ENCODE measurements around the gene ZFYVE28. TPM values are rescaled to one million over a fixed set of nuclear protein-coding genes. Genes with fewer than 3 reads are reported as not detected.

Gene ZFYVE28
- total and polyA plus RNA-seq, 2 donors (not counting 1 experiment from before 2014, with no cell fraction given): 5.8 to 12.1 TPM

GRCh38 chr4:2445130-2445529, 26.7 kb upstream of the ZFYVE28 start:
- Mint-ChIP-seq H3K27ac (no peak overlapping the region), H3K27me3 (no peaks in the 10 kb centered on the region), H3K4me1 (peaks cover 5% of the 10 kb centered on the region), H3K9me3 (ENCODE audit: insufficient read depth) (no peaks in the 10 kb centered on the region), H3K4me3 (no peak overlapping the region)
- DNase-seq (no peak), ATAC-seq (ENCODE audit: low read depth) (no peak)
- Histone ChIP-seq H3K9me3 (ENCODE audit: control extremely low read depth in 1 of 3, control insufficient read depth in 2 of 3, insufficient read depth in 1 of 3, low read length in 2 of 3) (peaks cover 0 to 3% (median 0%) of the 10 kb centered on the region in 3 donors), H3K79me2 (ENCODE audit: control insufficient read depth, insufficient read depth, low read length) (no peaks in the 10 kb centered on the region), H3K36me3 (replicated peaks in 1 of 2; ENCODE audit: control extremely low read depth in 1 of 2, control insufficient read depth in 1 of 2, extremely low read depth in 1 of 2, insufficient read depth in 2 of 2, low read length in 1 of 2) (no peaks in the 10 kb centered on the region), H2AFZ (ENCODE audit: insufficient read depth, low read depth, low read length, poor library complexity, severe bottlenecking) (no peak overlapping the region), H3K27me3 (replicated peaks in 1 of 4; ENCODE audit: control extremely low read depth in 1 of 4, control insufficient read depth in 3 of 4, insufficient read depth in 4 of 4, low read length in 3 of 4) (no peaks in the 10 kb centered on the region), H3K4me2 (replicated peaks; ENCODE audit: low read depth, low read length, poor library complexity, severe bottlenecking) (no peak overlapping the region), H4K20me1 (ENCODE audit: control insufficient read depth, insufficient read depth, low read length, poor library complexity, severe bottlenecking) (no peaks in the 10 kb centered on the region), H3K4me1 (ENCODE audit: control insufficient read depth in 2 of 2, insufficient read depth in 2 of 2, low read length in 2 of 2) (peaks cover 0 to 7% of the 10 kb centered on the region in 2 donors), H3K27ac (ENCODE audit: low read length in 2 of 2) (no peak overlapping the region), H3K4me3 (ENCODE audit: control extremely low read depth in 1 of 5, extremely low read depth in 1 of 5, insufficient read depth in 1 of 5, low read depth in 2 of 5, low read length in 4 of 5) (no peak overlapping the region), H3K9ac (ENCODE audit: low read length) (no peak overlapping the region)
- WGBS (ENCODE audit: insufficient coverage): 94% methylated on average over 2 of the region's 9 CpGs
- ChIA-PET CTCF (interaction anchor here (0.9 kb wide), 1 partner anchor 51 kb away, joined by 3 read pairs; no protein-coding TSS in a partner anchor), POLR2A (interaction anchor here (0.6 to 0.7 kb wide), 2 partner anchors 84 to 697 kb away, joined by 3 read pairs; no protein-coding TSS in a partner anchor)
- intact Hi-C loops (cut with micrococcal nuclease): no loop called here
- TF ChIP-seq EZH2 (IDR thresholded peaks at IDR 0.05; ENCODE audit: borderline replicate concordance, insufficient read depth, low read depth, low read length, poor library complexity, severe bottlenecking) (no peak), CTCF (IDR thresholded peaks at IDR 0.05) (no peak)

DNA sequence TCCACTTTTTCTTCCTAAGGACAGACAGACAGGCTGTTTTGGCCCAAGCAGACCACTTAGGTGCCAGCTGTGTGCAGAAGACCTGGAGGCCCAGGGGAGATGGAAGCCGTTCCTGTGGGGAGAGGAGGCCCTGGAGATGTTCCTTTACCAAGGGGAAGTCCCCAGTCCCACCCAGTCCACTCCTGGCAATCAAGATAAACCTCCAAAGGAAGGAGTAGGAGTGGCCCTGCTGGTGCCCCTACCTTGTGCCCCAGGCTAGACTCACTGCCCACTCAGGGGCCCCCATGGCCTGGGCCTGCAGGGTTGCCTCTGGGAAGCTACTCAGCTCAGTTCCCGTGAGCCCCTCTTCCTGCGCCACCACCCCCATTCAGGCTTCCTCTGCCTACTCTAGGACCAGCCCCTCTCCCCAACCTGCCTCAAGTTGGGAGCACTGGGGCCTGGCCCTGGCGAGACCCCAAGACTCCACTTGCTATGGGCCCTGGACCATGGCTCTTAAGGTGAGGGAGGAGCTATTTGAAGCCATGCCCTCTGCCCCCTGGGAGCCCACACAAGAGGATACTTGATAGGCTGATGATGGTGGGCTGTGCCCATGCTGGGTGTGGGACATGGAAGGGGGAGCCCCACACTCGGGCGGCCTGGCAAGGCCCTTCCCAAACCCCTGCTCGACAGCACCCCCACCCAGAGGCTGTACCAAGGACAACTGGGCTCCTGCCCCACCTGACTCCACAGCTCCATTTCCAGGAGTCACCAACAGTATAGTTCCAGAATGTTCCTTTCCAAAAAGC, 25.7 kb upstream of the ZFYVE28 start:
- no peaks in the 10 kb centered on the region for H3K36me3 ChIP-seq (replicated peaks in 1 of 2; ENCODE audit: control extremely low read depth in 1 of 2, control insufficient read depth in 1 of 2, extremely low read depth in 1 of 2, insufficient read depth in 2 of 2, low read length in 1 of 2)
- H4K20me1 ChIP-seq (ENCODE audit: control insufficient read depth, insufficient read depth, low read length, poor library complexity, severe bottlenecking): no peaks in the 10 kb centered on the region
- no peaks in the 10 kb centered on the region for H3K27me3 ChIP-seq (replicated peaks in 1 of 4; ENCODE audit: control extremely low read depth in 1 of 4, control insufficient read depth in 3 of 4, insufficient read depth in 4 of 4, low read length in 3 of 4)
- DNase-seq: no peak
- WGBS (ENCODE audit: insufficient coverage): 77% methylated on average over 2 of the region's 7 CpGs
- CTCF ChIA-PET: interaction anchor here (0.9 to 4.2 kb wide), 2 partner anchors 52 to 224 kb away, joined by 3 to 36 read pairs; no protein-coding TSS in a partner anchor
- Mint-ChIP-seq H3K27ac (no peak overlapping the region), H3K4me1 (peaks cover 5% of the 10 kb centered on the region), H3K27me3 (no peaks in the 10 kb centered on the region), H3K9me3 (ENCODE audit: insufficient read depth) (no peaks in the 10 kb centered on the region), H3K4me3 (no peak overlapping the region)
- no peak overlapping the region for H3K27ac ChIP-seq (ENCODE audit: low read length in 2 of 2)
- no peak for ATAC-seq (ENCODE audit: low read depth)
- no peak overlapping the region for H3K9ac ChIP-seq (ENCODE audit: low read length)
- H3K9me3 ChIP-seq (ENCODE audit: control extremely low read depth in 1 of 3, control insufficient read depth in 2 of 3, insufficient read depth in 1 of 3, low read length in 2 of 3): peaks cover 0 to 3% (median 0%) of the 10 kb centered on the region in 3 donors
- POLR2A ChIA-PET: no interaction called here
- no peak overlapping the region for H2AFZ ChIP-seq (ENCODE audit: insufficient read depth, low read depth, low read length, poor library complexity, severe bottlenecking)
- intact Hi-C loops (cut with micrococcal nuclease): no loop called here
- H3K79me2 ChIP-seq (ENCODE audit: control insufficient read depth, insufficient read depth, low read length): no peaks in the 10 kb centered on the region
- no peak for TF ChIP-seq EZH2 (IDR thresholded peaks at IDR 0.05; ENCODE audit: borderline replicate concordance, insufficient read depth, low read depth, low read length, poor library complexity, severe bottlenecking)
- no peak for TF ChIP-seq CTCF (IDR thresholded peaks at IDR 0.05)
- no peak overlapping the region for H3K4me2 ChIP-seq (replicated peaks; ENCODE audit: low read depth, low read length, poor library complexity, severe bottlenecking)
- H3K4me1 ChIP-seq (ENCODE audit: control insufficient read depth in 2 of 2, insufficient read depth in 2 of 2, low read length in 2 of 2): peaks cover 0 to 7% of the 10 kb centered on the region in 2 donors
- H3K4me3 ChIP-seq (ENCODE audit: control extremely low read depth in 1 of 5, extremely low read depth in 1 of 5, insufficient read depth in 1 of 5, low read depth in 2 of 5, low read length in 4 of 5): no peak overlapping the region

Data from B cell (primary cell).